Activated effector memory CD4-positive, alpha-beta T cell treated with Interleukin-2 at 50 U/mL for 16 hours (primary cell): ENCODE data around the gene KCNJ14.

Source experiments
- DNase-seq: peaks from one replicate; pipeline ENCODE4 v3.0.0-alpha.2; 2020

KCNJ14 gene

GRCh38 chr19:48455171-48455907, at the start of gene KCNJ14:
KCNJ14 (plus strand) TSS chr19:48455574; CDS start chr19:48461725, 6,151 bp downstream.
- no peak for DNase-seq

GRCh38 chr19:48405850-48406249, 49.5 kb upstream of the KCNJ14 start:
- DNase-seq, result no peak

- no peak for DNase-seq
Measured at GRCh38 chr19:48413879-48414587, 41.3 kb upstream of the KCNJ14 start.

- DNase-seq, result peak; percentile 47
Measured at GRCh38 chr19:48415395-48415794, 40.0 kb upstream of the KCNJ14 start.

GRCh38 chr19:48415806-48416221, 39.6 kb upstream of the KCNJ14 start:
- DNase-seq, result no peak

GRCh38 chr19:48417421-48417820, 38.0 kb upstream of the KCNJ14 start:
- no peak for DNase-seq

- no peak for DNase-seq
Measured at GRCh38 chr19:48418317-48419064, 36.9 kb upstream of the KCNJ14 start.

- peak; percentile 45 for DNase-seq
Measured at GRCh38 chr19:48419158-48419920, 36.0 kb upstream of the KCNJ14 start.

GRCh38 chr19:48421548-48421947, 33.8 kb upstream of the KCNJ14 start:
- no peak for DNase-seq

GRCh38 chr19:48424694-48425219, 30.6 kb upstream of the KCNJ14 start:
- no peak for DNase-seq

- no peak for DNase-seq
Measured at GRCh38 chr19:48428670-48429069, 26.7 kb upstream of the KCNJ14 start.

- no peak for DNase-seq
Measured at GRCh38 chr19:48433337-48433736, 22.0 kb upstream of the KCNJ14 start.

GRCh38 chr19:48436586-48436985, 18.8 kb upstream of the KCNJ14 start:
- no peak for DNase-seq

- no peak for DNase-seq
Measured at GRCh38 chr19:48441360-48442050, 13.9 kb upstream of the KCNJ14 start.

GRCh38 chr19:48442116-48443035, 13.0 kb upstream of the KCNJ14 start:
- no peak for DNase-seq

- DNase-seq, result no peak
Measured at GRCh38 chr19:48443256-48443655, 12.1 kb upstream of the KCNJ14 start.

GRCh38 chr19:48443731-48444128, 11.6 kb upstream of the KCNJ14 start:
- no peak for DNase-seq

- DNase-seq, result no peak
Measured at GRCh38 chr19:48444129-48444935, 11.0 kb upstream of the KCNJ14 start.

- no peak for DNase-seq
Measured at GRCh38 chr19:48444936-48445200, 10.5 kb upstream of the KCNJ14 start.

- DNase-seq, result peak; percentile 7
Measured at GRCh38 chr19:48445256-48445605, 10.1 kb upstream of the KCNJ14 start.
